Testis (tissue), 3 donors: Measurements from ENCODE around the gene ZFAND6. TPM values are rescaled to one million over a fixed set of nuclear protein-coding genes. Genes with fewer than 3 reads are reported as not detected.
"Not testable (repeated sequence)": the region's sequence is repeated elsewhere in the genome, so short reads cannot be mapped to it uniquely, and the experiment has no call there.

Experiments
- DNase-seq: peaks from one replicate; pipeline ENCODE4 v3.0.0-alpha.2; 2019
- H3K27ac ChIP-seq, 2 donors: fragments of 200-600 bp; sonication (generic); one replicate each; pipeline ENCODE4 v1.5.1; 2019
- H3K27me3 ChIP-seq: fragments of 200-600 bp; sonication (generic); one replicate; pipeline ENCODE4 v1.5.1; 2019
- H3K36me3 ChIP-seq: fragments of 200-600 bp; sonication (generic); one replicate; pipeline ENCODE4 v1.5.1; 2017; ENCODE audit warnings: low read depth; ENCODE audit errors: missing control alignments
- H3K4me1 ChIP-seq: fragments of 200-600 bp; sonication (generic); one replicate; pipeline ENCODE4 v1.5.1; 2019
- H3K4me3 ChIP-seq, 2 donors: fragments of 200-600 bp; sonication (generic); one replicate each; pipeline ENCODE4 v1.5.1; 2017 to 2019
- H3K9me3 ChIP-seq: fragments of 200-600 bp; sonication (generic); one replicate; pipeline ENCODE4 v1.5.1; 2017
- POLR2A ChIP-seq: fragments of 450-650 bp; IDR thresholded peaks from one replicate; pipeline ENCODE4 v1.6.1; 2017; ENCODE audit warnings: antibody characterized with exemption, mild to moderate bottlenecking, moderate library complexity
- WGBS, 2 donors: methylation state at CpG; one replicate each; pipeline ENCODE4 v1.1.5; 2018; 5-methylcytosine and 5-hydroxymethylcytosine counted together
- intact Hi-C: fragments of 100-400 bp; cut with DNase I; formaldehyde crosslinking; loops from one replicate; pipeline ENCODE4 v1.15.1; 2023; ENCODE audit warnings: low total_unique reads
- polyA plus RNA-seq: library from polyadenylated mRNA; stranded (reverse); fragments of 350-450 nt; fragmentation: Illumina TruSeq; extraction: RNeasy Lipid Tissue Mini Kit (QIAGEN cat#74804); gene quantifications from one replicate; pipeline ENCODE4 v1.2.3, GENCODE V29; 2014; ENCODE audit warnings: low read depth, low replicate concordance; ENCODE audit not compliant: insufficient read depth
- total RNA-seq, 2 donors: library from RNA; depleted of rRNA; stranded (reverse); fragments of >200 nt; gene quantifications; one replicate each; pipeline ENCODE4 v1.2.3, GENCODE V29; 2016
- TF ChIP-seq, protein P1 (sequence below), 3 experiments: fragments of 450-650 bp in 2 of 3; fragments of 200-600 bp in 1 of 3; sonication (generic) in 1 of 3; IDR thresholded peaks; one replicate each; pipeline ENCODE4 v1.5.1; 2016 to 2019; ENCODE audit warnings: antibody characterized with exemption in 3 of 3, mild to moderate bottlenecking in 2 of 3, moderate library complexity in 1 of 3

The ZFAND6 gene
- total and polyA plus RNA-seq, 3 donors from 2014 or later, result 220 to 255 (median 251) TPM

DNA sequence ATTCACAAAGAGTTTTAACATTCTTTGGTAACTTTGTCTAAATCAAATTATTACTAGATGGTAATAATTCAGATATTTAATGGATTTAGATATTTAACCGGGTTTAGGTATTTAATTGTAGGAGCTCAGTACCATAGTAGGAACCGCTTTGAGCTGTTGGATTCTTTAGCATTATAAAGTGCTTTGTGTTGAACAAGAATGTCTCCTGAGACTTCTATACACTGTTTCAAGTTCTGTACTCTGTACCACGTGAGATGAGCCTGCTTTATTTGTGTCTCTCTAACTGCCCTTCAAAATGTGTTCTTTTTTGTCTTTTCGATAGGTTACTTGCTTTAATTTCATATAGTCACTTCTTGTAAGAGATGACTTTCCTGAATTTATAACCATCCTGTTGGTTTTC, 36.0 kb downstream of the ZFAND6 start:
- peak; percentile 41 for DNase-seq
- H3K36me3 ChIP-seq, result no peaks in the 10 kb centered on the region
- peaks cover 15% of the 10 kb centered on the region for H3K4me1 ChIP-seq
- H3K27ac ChIP-seq, result peak overlapping the region; percentile 39 to 65
- H3K9me3 ChIP-seq, result no peaks in the 10 kb centered on the region
- WGBS, 2 donors, result 59 to 61% methylated on average over 4 of the region's 4 CpGs
- H3K27me3 ChIP-seq, result no peaks in the 10 kb centered on the region
- H3K4me3 ChIP-seq, result no peak overlapping the region
- intact Hi-C loops, result no loop called here
- TF ChIP-seq, protein P1, sequence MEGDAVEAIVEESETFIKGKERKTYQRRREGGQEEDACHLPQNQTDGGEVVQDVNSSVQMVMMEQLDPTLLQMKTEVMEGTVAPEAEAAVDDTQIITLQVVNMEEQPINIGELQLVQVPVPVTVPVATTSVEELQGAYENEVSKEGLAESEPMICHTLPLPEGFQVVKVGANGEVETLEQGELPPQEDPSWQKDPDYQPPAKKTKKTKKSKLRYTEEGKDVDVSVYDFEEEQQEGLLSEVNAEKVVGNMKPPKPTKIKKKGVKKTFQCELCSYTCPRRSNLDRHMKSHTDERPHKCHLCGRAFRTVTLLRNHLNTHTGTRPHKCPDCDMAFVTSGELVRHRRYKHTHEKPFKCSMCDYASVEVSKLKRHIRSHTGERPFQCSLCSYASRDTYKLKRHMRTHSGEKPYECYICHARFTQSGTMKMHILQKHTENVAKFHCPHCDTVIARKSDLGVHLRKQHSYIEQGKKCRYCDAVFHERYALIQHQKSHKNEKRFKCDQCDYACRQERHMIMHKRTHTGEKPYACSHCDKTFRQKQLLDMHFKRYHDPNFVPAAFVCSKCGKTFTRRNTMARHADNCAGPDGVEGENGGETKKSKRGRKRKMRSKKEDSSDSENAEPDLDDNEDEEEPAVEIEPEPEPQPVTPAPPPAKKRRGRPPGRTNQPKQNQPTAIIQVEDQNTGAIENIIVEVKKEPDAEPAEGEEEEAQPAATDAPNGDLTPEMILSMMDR (IDR thresholded peaks at IDR 0.05), result no peak

DNA sequence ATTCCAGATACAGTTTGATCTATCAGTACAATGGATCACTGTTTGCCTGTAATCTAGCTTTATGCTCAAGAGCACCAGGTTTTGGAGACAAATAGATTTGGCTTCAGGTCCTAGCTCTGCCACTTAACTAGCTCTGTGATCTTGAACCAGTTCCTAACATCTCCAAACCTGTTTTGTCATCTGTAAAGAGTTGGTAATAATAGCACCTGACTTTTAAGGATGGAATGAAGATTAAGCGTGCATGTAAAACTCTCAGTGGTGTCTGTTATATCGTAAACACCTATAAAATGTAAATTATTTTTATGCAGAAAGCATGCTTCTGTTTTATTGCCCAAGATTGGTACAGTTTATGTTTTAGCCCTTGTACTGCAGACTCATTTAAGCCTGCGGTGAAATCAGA, 36.5 kb downstream of the ZFAND6 start:
- 70 to 85% methylated on average over 3 of the region's 3 CpGs for WGBS, 2 donors
- TF ChIP-seq, protein P1 (IDR thresholded peaks at IDR 0.05), result no peak
- TF ChIP-seq POLR2A, result no peak
- no peaks in the 10 kb centered on the region for H3K9me3 ChIP-seq
- peak overlapping the region; percentile 39 to 65 for H3K27ac ChIP-seq
- no peak overlapping the region for H3K4me3 ChIP-seq
- H3K27me3 ChIP-seq, result no peaks in the 10 kb centered on the region
- peaks cover 15% of the 10 kb centered on the region for H3K4me1 ChIP-seq
- intact Hi-C loops, result no loop called here
- no peak for DNase-seq
- H3K36me3 ChIP-seq, result no peaks in the 10 kb centered on the region

DNA sequence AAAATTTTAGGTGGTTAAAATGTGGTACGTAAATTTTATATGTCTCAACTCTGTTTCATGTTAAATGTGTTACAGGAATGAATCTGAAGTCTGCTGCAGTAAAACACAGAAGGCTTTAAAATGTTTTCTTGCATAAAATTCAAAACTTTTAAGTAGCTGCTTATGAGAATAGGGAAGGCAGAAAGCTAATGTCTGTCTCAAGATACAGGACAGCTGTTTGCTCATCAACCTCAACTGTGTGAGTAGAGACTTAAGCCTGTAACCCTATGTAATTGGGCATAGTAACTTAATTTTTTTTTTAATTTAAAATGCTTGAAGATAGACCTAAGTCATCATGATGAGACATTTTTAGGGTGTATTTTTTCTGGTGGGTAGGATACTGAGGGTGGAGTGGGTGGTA, 38.9 kb downstream of the ZFAND6 start:
- Histone ChIP-seq H3K4me1 (peaks cover 14% of the 10 kb centered on the region), H3K27ac (no peak overlapping the region), H3K27me3 (no peaks in the 10 kb centered on the region), H3K36me3 (no peaks in the 10 kb centered on the region), H3K4me3 (no peak overlapping the region), H3K9me3 (no peaks in the 10 kb centered on the region)
- no peak for DNase-seq
- 83 to 91% methylated on average over 1 of the region's 1 CpG for WGBS, 2 donors
- intact Hi-C loops, result no loop called here
- TF ChIP-seq, protein P1 (IDR thresholded peaks at IDR 0.05), result no peak
- no peak for TF ChIP-seq POLR2A

DNA sequence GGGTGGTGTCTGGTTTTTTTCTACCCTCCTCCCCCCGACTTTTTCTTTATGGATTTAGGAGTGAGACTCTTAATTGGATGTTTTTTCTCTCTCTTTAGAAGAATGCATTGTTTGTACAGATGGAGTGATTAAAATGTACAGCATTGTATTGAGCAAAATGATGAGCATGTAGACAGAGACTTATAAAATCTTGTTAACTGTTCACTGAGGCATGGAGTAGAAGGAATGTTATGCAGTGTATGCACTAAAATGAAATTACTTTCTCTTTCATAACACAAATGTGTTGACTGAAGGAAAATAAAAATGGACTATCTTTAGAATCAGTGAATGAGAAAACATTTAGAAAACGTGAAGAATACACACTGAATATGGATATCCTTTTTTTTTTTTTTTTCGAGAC, 39.8 kb downstream of the ZFAND6 start:
- no peaks in the 10 kb centered on the region for H3K36me3 ChIP-seq
- H3K9me3 ChIP-seq, result no peaks in the 10 kb centered on the region
- H3K27me3 ChIP-seq, result no peaks in the 10 kb centered on the region
- H3K4me1 ChIP-seq, result peaks cover 5% of the 10 kb centered on the region
- no peak for DNase-seq
- no peak overlapping the region for H3K4me3 ChIP-seq
- no peak for TF ChIP-seq POLR2A
- TF ChIP-seq, protein P1 (IDR thresholded peaks at IDR 0.05), result no peak
- intact Hi-C loops, result no loop called here
- no peak overlapping the region for H3K27ac ChIP-seq
- 73% methylated on average over 3 of the region's 3 CpGs for WGBS, 2 donors

DNA sequence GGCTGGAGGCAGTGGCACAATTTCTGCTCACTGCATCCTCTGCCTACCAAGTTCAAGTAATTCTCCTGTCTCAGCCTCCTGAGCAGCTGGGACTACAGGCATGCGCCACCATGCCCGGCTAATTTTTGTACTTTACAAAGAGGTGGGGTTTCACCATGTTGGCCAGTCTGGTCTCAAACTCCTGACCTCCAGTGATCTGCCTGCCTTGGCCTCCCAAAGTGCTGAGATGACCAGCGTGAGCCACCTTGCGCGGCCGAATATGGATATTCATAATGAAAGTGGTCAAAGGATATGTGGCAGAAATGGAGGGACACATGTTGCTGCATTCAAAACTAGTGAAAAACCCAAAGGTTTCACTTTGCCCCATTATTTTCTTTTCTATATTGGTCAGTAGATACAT, 40.2 kb downstream of the ZFAND6 start:
- H3K9me3 ChIP-seq, H3K27me3 ChIP-seq, H3K4me3 ChIP-seq, H3K36me3 ChIP-seq, DNase-seq, H3K4me1 ChIP-seq, intact Hi-C loops, H3K27ac ChIP-seq: not testable (repeated sequence)
- 94 to 98% methylated on average over 6 of the region's 6 CpGs for WGBS, 2 donors
